Occipital lobe (tissue), 2 donors: ENCODE results near the gene TMEM238L. TPM values are rescaled to one million over a fixed set of nuclear protein-coding genes. Genes with fewer than 3 reads are reported as not detected.

Experiments
- DNase-seq: peaks from one replicate; lab custom pipeline; 2025; lab: John Stamatoyannopoulos, UW
- total RNA-seq: library from RNA; depleted of rRNA; stranded (reverse); fragments of >200 nt; gene quantifications from one replicate; pipeline ENCODE4 v1.2.3, GENCODE V29; 2014

The TMEM238L gene
- total RNA-seq, 1 donor from 2014 or later: not detected

GRCh38 chr17:10775058-10775457, 28.8 kb downstream of the TMEM238L start:
- no peak for DNase-seq

- DNase-seq: no peak
Measured at GRCh38 chr17:10773391-10773790, 30.5 kb downstream of the TMEM238L start.

GRCh38 chr17:10772425-10773380, 31.2 kb downstream of the TMEM238L start:
- no peak for DNase-seq

- DNase-seq: no peak
Measured at GRCh38 chr17:10771148-10771547, 32.8 kb downstream of the TMEM238L start.

GRCh38 chr17:10769840-10770239, 34.1 kb downstream of the TMEM238L start:
- DNase-seq: no peak

- DNase-seq: no peak
Measured at GRCh38 chr17:10768750-10769251, 35.1 kb downstream of the TMEM238L start.

- no peak for DNase-seq
Measured at GRCh38 chr17:10767232-10767631, 36.7 kb downstream of the TMEM238L start.

GRCh38 chr17:10762037-10762436, 41.9 kb downstream of the TMEM238L start:
- no peak for DNase-seq

GRCh38 chr17:10761281-10761680, 42.6 kb downstream of the TMEM238L start:
- no peak for DNase-seq

- no peak for DNase-seq
Measured at GRCh38 chr17:10758062-10758461, 45.8 kb downstream of the TMEM238L start.

- no peak for DNase-seq
Measured at GRCh38 chr17:10757647-10758046, 46.3 kb downstream of the TMEM238L start.

GRCh38 chr17:10757067-10757466, 46.8 kb downstream of the TMEM238L start:
- no peak for DNase-seq

GRCh38 chr17:10756619-10757018, 47.3 kb downstream of the TMEM238L start:
- no peak for DNase-seq

- DNase-seq: no peak
Measured at GRCh38 chr17:10756185-10756584, 47.7 kb downstream of the TMEM238L start.

GRCh38 chr17:10755592-10756127, 48.2 kb downstream of the TMEM238L start:
- DNase-seq: no peak

GRCh38 chr17:10754861-10755591, 48.9 kb downstream of the TMEM238L start:
- no peak for DNase-seq

- no peak for DNase-seq
Measured at GRCh38 chr17:10754109-10754508, 49.8 kb downstream of the TMEM238L start.

- DNase-seq: no peak
Measured at GRCh38 chr17:10752696-10753095, 51.2 kb downstream of the TMEM238L start.

- no peak for DNase-seq
Measured at GRCh38 chr17:10751563-10751962, 52.3 kb downstream of the TMEM238L start.

- no peak for DNase-seq
Measured at GRCh38 chr17:10750210-10750609, 53.7 kb downstream of the TMEM238L start.

- DNase-seq: no peak
Measured at GRCh38 chr17:10748531-10749181, 55.2 kb downstream of the TMEM238L start.
